Lung (tissue), 12 donors: ENCODE data around the gene CSNK2A1. TPM values are rescaled to one million over a fixed set of nuclear protein-coding genes. Genes with fewer than 3 reads are reported as not detected.

ENCODE experiments used
- ATAC-seq: fragments of 200-7000 bp; cut with Tn5 transposase; one replicate; pipeline ENCODE4 v1.9.1; 2020; ENCODE audit warnings: moderate number of reproducible peaks; ENCODE audit not compliant: insufficient read depth, low FRiP score
- DNase-seq, 3 donors: peaks; one replicate each; pipeline ENCODE4 v3.0.0-alpha.2; 2013 to 2017
- H3K27ac ChIP-seq, 2 donors: one replicate each; pipeline ENCODE4 v1.5.1; 2013; ENCODE audit warnings: mild to moderate bottlenecking in 2 of 2, moderate library complexity in 2 of 2, control low read depth in 1 of 2, inconsistent platforms in 1 of 2, low read depth in 1 of 2, low read length in 1 of 2
- H3K27me3 ChIP-seq, 3 donors: one replicate each; pipeline ENCODE4 v1.5.1; 2013; ENCODE audit warnings: low read length in 2 of 3; ENCODE audit not compliant: control insufficient read depth in 3 of 3, insufficient read depth in 3 of 3
- H3K36me3 ChIP-seq, 4 donors: one replicate each; pipeline ENCODE4 v1.5.1; 2013; ENCODE audit warnings: low read length in 4 of 4, mild to moderate bottlenecking in 1 of 4, moderate library complexity in 1 of 4; ENCODE audit not compliant: control insufficient read depth in 4 of 4, insufficient read depth in 4 of 4
- H3K4me1 ChIP-seq, 5 donors: one replicate each; pipeline ENCODE4 v1.5.1; 2013; ENCODE audit warnings: low read length in 5 of 5, mild to moderate bottlenecking in 2 of 5, moderate library complexity in 1 of 5; ENCODE audit not compliant: control insufficient read depth in 5 of 5, insufficient read depth in 5 of 5
- H3K4me3 ChIP-seq: one replicate; pipeline ENCODE4 v1.5.1; 2013; ENCODE audit warnings: mild to moderate bottlenecking, control low read depth, moderate library complexity
- H3K9ac ChIP-seq, 2 donors: one replicate each; pipeline ENCODE4 v1.5.1; 2013; ENCODE audit warnings: low read length in 2 of 2, control low read depth in 1 of 2; ENCODE audit not compliant: insufficient read depth in 1 of 2
- H3K9me3 ChIP-seq, 4 donors: one replicate each; pipeline ENCODE4 v1.5.1; 2013; ENCODE audit warnings: low read length in 3 of 4, mild to moderate bottlenecking in 1 of 4, moderate library complexity in 1 of 4; ENCODE audit not compliant: control insufficient read depth in 4 of 4, insufficient read depth in 3 of 4
- WGBS, 2 donors: extraction: QIAGEN DNeasy Blood & Tissue Kit; methylation state at CpG; one replicate each; pipeline ENCODE4 v1.1.7; 2013; 5-methylcytosine and 5-hydroxymethylcytosine counted together
- polyA plus RNA-seq, 2 donors: library from polyadenylated mRNA; stranded (reverse); fragments of 200-250 nt; gene quantifications; one replicate each; pipeline ENCODE4 v1.2.1, GENCODE V29; 2013
- total RNA-seq, 2 donors: library from RNA; depleted of rRNA in 1 of 2; stranded (reverse); fragments of >200 nt in 1 of 2; gene quantifications; one replicate each; pipeline ENCODE4 v1.2.1, GENCODE V29; 2014 to 2021
- TF ChIP-seq, protein P1 (sequence below): IDR thresholded peaks from 2 replicates; pipeline ENCODE4 v1.5.1; 2012; ENCODE audit warnings: mild to moderate bottlenecking; ENCODE audit errors: control extremely low read depth, extremely low read depth
- donor health status: control.
- donor health status: control.
- donor health status: Bipolar disorder and iron deficiency.
- donor health status: healthy.
- donor health status: DM: yes; HTN: yes; CAD: no.

Gene CSNK2A1
- total and polyA plus RNA-seq, 4 donors: 20.5 to 186 (median 60.7) TPM

DNA sequence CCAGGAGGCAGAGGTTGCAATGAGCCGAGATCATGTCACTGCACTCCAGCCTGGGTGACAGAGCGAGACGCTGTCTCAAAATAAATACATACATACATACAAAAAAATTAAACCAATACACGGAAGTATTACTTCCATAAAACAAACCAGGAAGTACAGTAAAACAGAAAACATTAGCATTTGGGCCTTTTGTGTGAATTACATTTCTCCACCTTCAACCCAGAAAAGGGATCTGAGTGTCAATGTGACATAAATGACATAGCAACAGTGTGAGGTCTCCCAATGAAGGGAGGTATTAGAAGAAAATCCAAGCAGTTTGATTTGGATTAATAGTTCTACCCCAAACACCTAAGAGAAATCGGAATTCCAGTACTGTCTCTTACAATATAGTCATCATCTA, 10.1 kb downstream of the CSNK2A1 start:
- 86 to 87% methylated on average over 5 of the region's 5 CpGs for whole genome bisulfite sequencing, 2 donors
- H3K9me3 ChIP-seq: no peaks in the 10 kb centered on the region
- TF ChIP-seq, protein P1, sequence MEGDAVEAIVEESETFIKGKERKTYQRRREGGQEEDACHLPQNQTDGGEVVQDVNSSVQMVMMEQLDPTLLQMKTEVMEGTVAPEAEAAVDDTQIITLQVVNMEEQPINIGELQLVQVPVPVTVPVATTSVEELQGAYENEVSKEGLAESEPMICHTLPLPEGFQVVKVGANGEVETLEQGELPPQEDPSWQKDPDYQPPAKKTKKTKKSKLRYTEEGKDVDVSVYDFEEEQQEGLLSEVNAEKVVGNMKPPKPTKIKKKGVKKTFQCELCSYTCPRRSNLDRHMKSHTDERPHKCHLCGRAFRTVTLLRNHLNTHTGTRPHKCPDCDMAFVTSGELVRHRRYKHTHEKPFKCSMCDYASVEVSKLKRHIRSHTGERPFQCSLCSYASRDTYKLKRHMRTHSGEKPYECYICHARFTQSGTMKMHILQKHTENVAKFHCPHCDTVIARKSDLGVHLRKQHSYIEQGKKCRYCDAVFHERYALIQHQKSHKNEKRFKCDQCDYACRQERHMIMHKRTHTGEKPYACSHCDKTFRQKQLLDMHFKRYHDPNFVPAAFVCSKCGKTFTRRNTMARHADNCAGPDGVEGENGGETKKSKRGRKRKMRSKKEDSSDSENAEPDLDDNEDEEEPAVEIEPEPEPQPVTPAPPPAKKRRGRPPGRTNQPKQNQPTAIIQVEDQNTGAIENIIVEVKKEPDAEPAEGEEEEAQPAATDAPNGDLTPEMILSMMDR: no peak
- no peaks in the 10 kb centered on the region for H3K27me3 ChIP-seq
- peaks cover 0 to 37% (median 13%) of the 10 kb centered on the region in 5 donors for H3K4me1 ChIP-seq
- DNase-seq (no peak), ATAC-seq (no peak)
- no peak overlapping the region for H3K27ac ChIP-seq
- peaks cover 0 to 3% (median 1%) of the 10 kb centered on the region in 4 donors for H3K36me3 ChIP-seq
- no peak overlapping the region for H3K9ac ChIP-seq
- no peak overlapping the region for H3K4me3 ChIP-seq

DNA sequence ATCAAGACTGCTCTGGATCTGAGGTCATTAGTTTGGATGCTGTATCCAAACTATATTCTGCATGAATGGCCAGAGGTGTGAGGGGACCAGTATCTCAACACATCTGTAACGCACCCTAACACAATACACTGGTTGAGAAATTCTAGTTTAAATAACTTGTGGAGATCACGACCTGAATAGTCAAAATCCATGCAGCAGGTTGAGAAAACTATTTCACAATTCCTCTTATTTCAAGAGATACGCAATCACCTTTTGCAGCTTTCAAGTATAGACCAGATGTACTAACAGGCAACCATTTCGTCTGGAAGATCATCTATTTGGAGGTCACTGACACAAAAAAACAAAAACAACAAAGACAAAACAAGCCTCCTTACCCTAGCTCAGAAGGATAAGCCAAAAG, 11.1 kb downstream of the CSNK2A1 start:
- Histone ChIP-seq H3K27me3 (no peaks in the 10 kb centered on the region), H3K9ac (no peak overlapping the region), H3K4me3 (no peak overlapping the region), H3K9me3 (peaks cover 0 to 6% (median 2%) of the 10 kb centered on the region in 4 donors), H3K4me1 (peaks cover 0 to 33% (median 13%) of the 10 kb centered on the region in 5 donors), H3K36me3 (peaks cover 0 to 10% (median 3%) of the 10 kb centered on the region in 4 donors), H3K27ac (no peak overlapping the region)
- DNase-seq (no peak), ATAC-seq (no peak)
- TF ChIP-seq, protein P1: no peak
- WGBS, 2 donors: 37 to 56% methylated on average over 4 of the region's 4 CpGs

DNA sequence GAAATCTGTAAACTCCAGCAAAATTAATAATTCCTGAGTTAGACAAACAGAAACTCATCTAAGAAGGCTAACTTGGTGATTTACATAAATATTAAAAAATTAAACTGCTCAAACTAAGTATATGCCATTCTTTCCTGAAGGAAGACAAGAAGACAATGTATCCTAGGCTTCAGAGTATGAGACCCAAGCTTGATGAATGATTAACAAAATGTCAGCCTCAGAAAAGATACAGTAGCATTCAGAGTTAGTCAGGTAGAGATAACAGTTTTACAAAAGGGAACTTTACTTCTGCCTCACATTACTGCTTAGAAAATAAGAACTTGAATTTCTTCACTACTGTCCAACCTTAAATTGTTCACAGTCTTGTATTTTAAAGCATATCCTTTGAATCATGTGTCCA, 12.0 kb downstream of the CSNK2A1 start:
- Histone ChIP-seq H3K4me1 (peaks cover 0 to 29% (median 8%) of the 10 kb centered on the region in 5 donors), H3K27ac (no peak overlapping the region), H3K4me3 (no peak overlapping the region), H3K36me3 (peaks cover 2 to 18% (median 8%) of the 10 kb centered on the region in 4 donors), H3K9me3 (peaks cover 0 to 9% (median 4%) of the 10 kb centered on the region in 4 donors), H3K27me3 (no peaks in the 10 kb centered on the region), H3K9ac (no peak overlapping the region)
- TF ChIP-seq, protein P1: no peak
- DNase-seq: no peak
- no peak for ATAC-seq

DNA sequence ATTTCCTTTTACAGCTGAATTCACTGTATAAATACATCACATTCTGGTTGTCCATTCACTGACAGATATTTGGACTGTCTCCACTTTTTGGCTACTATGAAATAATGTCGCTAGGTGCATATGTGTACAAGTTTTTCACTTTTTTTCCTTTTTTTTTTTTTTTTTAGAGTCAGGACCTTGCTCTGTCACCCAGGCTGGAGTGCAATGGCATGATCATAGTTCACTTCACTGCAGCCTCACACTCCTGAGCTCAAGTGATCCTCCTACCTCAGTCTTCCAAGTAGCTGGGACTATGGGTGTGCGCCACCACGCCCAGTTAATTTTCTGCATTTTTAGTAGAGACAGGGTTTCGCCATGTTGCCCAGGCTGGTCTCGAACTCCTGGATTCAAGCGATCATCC, 13.3 kb downstream of the CSNK2A1 start:
- ATAC-seq: no peak
- TF ChIP-seq, protein P1: no peak
- no peak overlapping the region for H3K27ac ChIP-seq
- peaks cover 3 to 26% (median 12%) of the 10 kb centered on the region in 4 donors for H3K36me3 ChIP-seq
- peaks cover 0 to 9% (median 4%) of the 10 kb centered on the region in 4 donors for H3K9me3 ChIP-seq
- H3K4me1 ChIP-seq: peaks cover 0 to 19% (median 0%) of the 10 kb centered on the region in 5 donors
- no peak overlapping the region for H3K4me3 ChIP-seq
- no peak for DNase-seq
- WGBS, 2 donors: 96 to 97% methylated on average over 6 of the region's 6 CpGs
- no peaks in the 10 kb centered on the region for H3K27me3 ChIP-seq
- no peak overlapping the region for H3K9ac ChIP-seq
